PC-9 (cell line): ENCODE results near the gene BACH2.

Source experiments
- CTCF ChIP-seq: fragments of 200-600 bp; sonication (generic); conservative IDR thresholded peaks from 2 replicates; pipeline ENCODE4 v1.6.1; 2017; ENCODE audit warnings: mixed run types, antibody characterized with exemption, mild to moderate bottlenecking, moderate library complexity
- EZH2 ChIP-seq: fragments of 200-600 bp; sonication (generic); IDR thresholded peaks from 2 replicates; pipeline ENCODE4 v1.8.0; 2017; ENCODE audit warnings: antibody characterized with exemption, low read depth

DNA sequence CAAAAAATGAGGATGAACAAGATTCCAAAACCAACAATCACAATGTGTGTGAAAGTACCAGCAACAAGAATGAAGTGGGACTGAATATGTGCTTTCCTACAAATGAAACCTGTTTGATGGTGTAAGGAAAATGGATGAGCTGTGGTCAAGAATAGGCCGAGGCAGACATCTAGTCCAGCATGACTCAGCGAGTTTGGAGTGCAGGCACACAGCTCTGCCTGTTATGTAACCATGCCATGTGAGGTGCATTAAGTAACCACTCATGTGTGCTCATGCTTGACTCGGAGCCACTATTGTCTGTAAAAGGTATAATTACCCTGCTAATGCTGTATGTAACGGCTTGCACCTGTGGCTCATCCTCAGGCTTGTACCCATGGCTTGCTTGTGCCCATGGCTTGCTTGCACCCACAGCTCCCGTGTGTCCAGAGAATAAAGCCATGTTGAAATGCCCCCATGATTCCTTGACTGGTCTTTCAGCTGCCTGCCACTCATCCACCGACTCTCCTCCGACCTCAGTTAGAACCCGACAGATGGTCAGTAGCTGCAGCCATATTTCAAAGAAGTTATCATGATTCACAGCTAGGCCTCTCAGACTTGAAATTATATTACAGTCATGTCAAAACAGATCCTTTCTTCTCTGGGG lies 98.7 kb downstream of the BACH2 start:
- TF ChIP-seq CTCF (no peak), EZH2 (no peak)
